Hepatocyte (in vitro differentiated cells): ENCODE data around the gene CHST8.

Source experiments
- CTCF ChIP-seq: fragments of 200-600 bp; sonication (generic); IDR thresholded peaks from 2 replicates; pipeline ENCODE4 v1.5.1; 2016; ENCODE audit warnings: antibody characterized with exemption, mild to moderate bottlenecking; ENCODE audit not compliant: poor library complexity
- EZH2 ChIP-seq: fragments of 200-600 bp; sonication (generic); IDR thresholded peaks from 2 replicates; pipeline ENCODE4 v1.6.1; 2016; ENCODE audit warnings: antibody characterized with exemption, mild to moderate bottlenecking, borderline replicate concordance

DNA sequence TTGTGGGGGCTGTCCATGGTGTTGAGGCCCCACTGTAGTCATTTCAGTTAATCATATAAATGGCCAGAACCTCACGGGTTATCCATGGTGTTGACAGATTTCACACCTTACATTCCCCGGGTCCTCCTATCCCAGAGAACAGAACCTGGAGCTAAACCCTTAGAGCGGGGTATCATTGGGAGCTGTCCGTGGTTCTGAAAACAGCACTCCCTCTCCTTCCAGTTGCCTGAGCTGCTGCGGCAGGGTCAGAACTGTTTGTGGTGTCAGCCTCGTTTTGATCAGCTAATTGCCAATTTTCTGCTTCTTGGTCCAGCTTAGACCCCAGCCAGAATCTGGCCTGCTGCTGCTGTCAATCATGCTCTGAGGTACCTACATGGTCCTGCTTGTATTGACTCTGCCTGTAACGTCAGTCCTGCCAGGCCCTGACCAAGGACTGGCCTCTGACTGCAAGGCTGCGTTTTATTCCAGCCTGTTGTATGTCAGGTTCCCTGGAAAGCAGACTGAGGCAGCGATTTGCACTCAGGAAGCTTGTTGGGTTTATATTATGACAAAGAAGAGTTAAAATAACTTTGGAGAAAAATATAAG, 119.2 kb downstream of the CHST8 start:
- TF ChIP-seq CTCF, result no peak
- no peak for TF ChIP-seq EZH2
